Keratinocyte (primary cell): ENCODE measurements around the gene CEPT1. TPM values are rescaled to one million over a fixed set of nuclear protein-coding genes. Genes with fewer than 3 reads are reported as not detected.

Source experiments
- DNase-seq: peaks from one replicate; pipeline ENCODE4 v3.0.0-alpha.2; 2011; ENCODE audit warnings: low read depth, missing footprints, low spot score
- FAIRE-seq: peaks from 2 replicates; lab custom pipeline; 2011; peaks lifted over from hg19 to GRCh38; lab: Jason Lieb, UNC
- H2AFZ ChIP-seq: 2 replicates; pipeline ENCODE4 v1.6.0; 2012; ENCODE audit warnings: low read length, control low read depth, inconsistent platforms; ENCODE audit not compliant: control insufficient read depth
- H3K27ac ChIP-seq: 2 replicates; pipeline ENCODE4 v1.5.1; 2011; ENCODE audit warnings: low read length; ENCODE audit not compliant: control insufficient read depth, insufficient read depth
- H3K27me3 ChIP-seq: 3 replicates; pipeline ENCODE4 v1.6.0; 2011; ENCODE audit warnings: low read length; ENCODE audit not compliant: control insufficient read depth, insufficient read depth; ENCODE audit errors: extremely low read depth
- H3K36me3 ChIP-seq, 2 experiments: 2 replicates in 1 of 2; 3 replicates in 1 of 2; pipeline ENCODE4 v1.5.1; 2011; ENCODE audit warnings: low read length in 2 of 2, mild to moderate bottlenecking in 1 of 2; ENCODE audit not compliant: control insufficient read depth in 2 of 2, insufficient read depth in 2 of 2; ENCODE audit errors: extremely low read depth in 1 of 2
- H3K4me1 ChIP-seq: 3 replicates; pipeline ENCODE4 v1.5.1; 2011; ENCODE audit warnings: low read length; ENCODE audit not compliant: control insufficient read depth, insufficient read depth; ENCODE audit errors: extremely low read depth
- H3K4me2 ChIP-seq: 3 replicates; pipeline ENCODE4 v1.6.0; 2011; ENCODE audit warnings: low read depth, low read length; ENCODE audit not compliant: control insufficient read depth, insufficient read depth; ENCODE audit errors: extremely low read depth
- H3K4me3 ChIP-seq, 3 experiments: fragments of 200-600 bp in 1 of 3; sonication (generic) in 1 of 3; 2 replicates in 2 of 3; 3 replicates in 1 of 3; pipeline ENCODE4 v1.5.1; 2011 to 2016; ENCODE audit warnings: low read length in 3 of 3, mild to moderate bottlenecking in 3 of 3, control low read depth in 2 of 3, inconsistent platforms in 1 of 3, low read depth in 1 of 3, mixed read lengths in 1 of 3, mixed run types in 1 of 3, moderate library complexity in 1 of 3; ENCODE audit not compliant: control insufficient read depth in 2 of 3, insufficient read depth in 2 of 3; ENCODE audit errors: extremely low read depth in 1 of 3
- H3K79me2 ChIP-seq: 2 replicates; pipeline ENCODE4 v1.6.0; 2012; ENCODE audit warnings: low read length; ENCODE audit not compliant: control insufficient read depth, insufficient read depth
- H3K9ac ChIP-seq: 3 replicates; pipeline ENCODE4 v1.6.0; 2011; ENCODE audit warnings: low read length; ENCODE audit not compliant: control insufficient read depth, insufficient read depth; ENCODE audit errors: extremely low read depth
- H3K9me1 ChIP-seq: 3 replicates; pipeline ENCODE4 v1.6.0; 2011; ENCODE audit warnings: low read length; ENCODE audit not compliant: control insufficient read depth, insufficient read depth; ENCODE audit errors: extremely low read depth
- H3K9me3 ChIP-seq: 2 replicates; pipeline ENCODE4 v1.5.1; 2012; ENCODE audit warnings: low read depth, low read length; ENCODE audit not compliant: control insufficient read depth
- H4K20me1 ChIP-seq: 3 replicates; pipeline ENCODE4 v1.6.0; 2011; ENCODE audit warnings: low read length; ENCODE audit not compliant: control insufficient read depth, insufficient read depth; ENCODE audit errors: extremely low read depth
- CTCF ChIP-seq, 3 experiments: IDR thresholded peaks in 1 of 3; conservative IDR thresholded peaks in 1 of 3; optimal IDR thresholded peaks in 1 of 3; 2 replicates in 2 of 3; 3 replicates in 1 of 3; pipeline versions ENCODE3 to v1.5.1; 2011; ENCODE audit warnings: low read length in 3 of 3, mild to moderate bottlenecking in 3 of 3, moderate library complexity in 2 of 3, control low read depth in 1 of 3, inconsistent platforms in 1 of 3; ENCODE audit not compliant: insufficient read depth in 2 of 3; ENCODE audit errors: extremely low read depth in 1 of 3
- EZH2 ChIP-seq: IDR thresholded peaks from one replicate; pipeline ENCODE4 v1.6.1; 2012; ENCODE audit warnings: inconsistent platforms, mild to moderate bottlenecking, low read length, moderate library complexity
- dilution Hi-C: fragments of 300-500 bp; cut with MboI; formaldehyde crosslinking; loops from one replicate; pipeline ENCODE4 v1.7.0; 2020; ENCODE audit warnings: low sequenced_read_pairs; ENCODE audit not compliant: extremely low pct_ligation_motif_present
- polyA plus RNA-seq, 5 experiments: library from polyadenylated mRNA; depleted of rRNA in 3 of 5; stranded (reverse) in 3 of 5; stranded (forward) in 1 of 5; unstranded in 1 of 5; fragments of >200 nt; gene quantifications; 1 replicate in 1 of 5; 2 replicates in 3 of 5; 3 replicates in 1 of 5; pipeline versions ENCODE4 v1.2.1 to v1.2.3, GENCODE V29; 2011 to 2012; ENCODE audit warnings: missing spikeins in 2 of 5, low read depth in 1 of 5, low replicate concordance in 1 of 5

Gene CEPT1
- polyA plus RNA-seq, 1 donor (not counting 4 experiments of a cell fraction or from before 2014, with no cell fraction given), result 65.2 TPM

GRCh38 chr1:111133866-111134265 lies 6.2 kb upstream of the CEPT1 start:
- no peaks in the 10 kb centered on the region for H4K20me1 ChIP-seq
- no peaks in the 10 kb centered on the region for H3K27me3 ChIP-seq
- no peak overlapping the region for H3K4me3 ChIP-seq
- H3K4me1 ChIP-seq, result peaks cover 2% of the 10 kb centered on the region
- no peak for TF ChIP-seq CTCF (optimal IDR thresholded peaks at IDR 0.05 in 1 of 3, IDR thresholded peaks at IDR 0.05 in 1 of 3, conservative IDR thresholded peaks at IDR 0.05 in 1 of 3; ENCODE audit: extremely low read depth in 1 of 3, insufficient read depth in 2 of 3, low read length in 3 of 3)
- no peak for TF ChIP-seq EZH2
- no peak overlapping the region for H3K9ac ChIP-seq
- H3K27ac ChIP-seq, result no peak overlapping the region
- FAIRE-seq, result no peak
- peaks cover 1 to 9% of the 10 kb centered on the region in 2 experiments for H3K36me3 ChIP-seq
- no peak for DNase-seq
- H3K9me1 ChIP-seq, result no peaks in the 10 kb centered on the region
- H3K9me3 ChIP-seq, result no peaks in the 10 kb centered on the region
- no peak overlapping the region for H2AFZ ChIP-seq
- dilution Hi-C loops, result no loop called here
- peaks cover 7% of the 10 kb centered on the region for H3K79me2 ChIP-seq
- H3K4me2 ChIP-seq, result no peak overlapping the region

- H3K9ac ChIP-seq, result peak overlapping the region; percentile 91
- no peaks in the 10 kb centered on the region for H3K9me1 ChIP-seq
- no peaks in the 10 kb centered on the region for H3K9me3 ChIP-seq
- TF ChIP-seq EZH2 (no peak), CTCF (optimal IDR thresholded peaks at IDR 0.05 in 1 of 3, IDR thresholded peaks at IDR 0.05 in 1 of 3, conservative IDR thresholded peaks at IDR 0.05 in 1 of 3; ENCODE audit: extremely low read depth in 1 of 3, insufficient read depth in 2 of 3, low read length in 3 of 3) (no peak)
- H3K79me2 ChIP-seq, result peaks cover 57% of the 10 kb centered on the region
- peaks cover 19% of the 10 kb centered on the region for H3K4me1 ChIP-seq
- peaks cover 0 to 9% of the 10 kb centered on the region in 2 experiments for H3K36me3 ChIP-seq
- peak; percentile 46 for FAIRE-seq
- peak overlapping the region; percentile 80 to 99 (median 90) for H3K4me3 ChIP-seq
- peak overlapping the region; percentile 93 for H3K4me2 ChIP-seq
- peak overlapping the region; percentile 98 for H2AFZ ChIP-seq
- no peak for DNase-seq
- dilution Hi-C loops, result no loop called here
- H3K27me3 ChIP-seq, result no peaks in the 10 kb centered on the region
- no peaks in the 10 kb centered on the region for H4K20me1 ChIP-seq
- H3K27ac ChIP-seq, result peak overlapping the region; percentile 92
Measured at GRCh38 chr1:111139324-111139955, 583 bp upstream of the CEPT1 start.
